Measurements from ENCODE around the gene THOC6.

Gene THOC6

DNA sequence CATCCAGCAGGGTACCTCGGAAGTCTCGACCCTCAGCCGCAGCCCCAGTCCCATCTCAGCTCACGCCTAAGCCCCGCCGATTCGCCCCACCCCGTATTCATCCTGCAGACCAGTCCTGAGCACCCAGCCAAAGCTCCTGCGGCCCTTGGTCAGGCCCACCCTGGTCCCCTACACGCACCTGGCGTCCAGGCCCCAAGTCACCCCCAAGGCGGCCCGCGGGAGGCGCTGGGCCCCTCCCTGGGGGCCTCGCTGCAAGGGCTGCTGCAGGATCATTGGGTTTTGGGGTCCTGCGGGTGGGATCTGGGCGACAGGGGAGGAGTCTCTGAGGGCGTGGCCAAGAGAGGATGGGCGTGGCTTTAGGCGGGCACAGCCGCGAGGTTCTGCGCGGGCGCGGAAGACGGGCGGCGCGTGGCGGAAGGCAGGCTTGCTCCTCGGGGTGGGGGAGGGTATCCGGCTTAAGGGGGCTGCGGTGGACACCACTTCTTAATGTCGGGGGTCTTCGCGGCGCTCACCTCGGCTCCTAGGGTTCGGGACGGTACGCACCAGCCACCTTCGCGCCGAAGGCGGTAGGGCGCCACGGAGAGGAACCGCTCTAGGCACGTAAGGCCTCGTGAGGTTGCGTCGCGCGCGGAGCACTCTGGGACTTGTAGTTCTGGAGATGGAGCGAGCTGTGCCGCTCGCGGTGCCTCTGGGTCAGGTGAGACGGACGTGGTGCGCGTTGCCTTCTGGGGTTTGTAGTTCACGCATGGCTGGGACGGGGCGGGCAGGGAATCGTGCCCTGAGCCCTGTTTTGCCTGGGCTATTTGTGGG is at the start of gene THOC6, which contains the start of gene HCFC1R1:
THOC6 (plus strand) TSS at position 367 of the 810 bp plus-strand sequence; CDS start at position 659, 292 bp downstream.
HCFC1R1 (minus strand) TSS at position 274 of the 810 bp plus-strand sequence; CDS start at position 273, 1 bp downstream.
- peak; percentile 80 for DNase-seq (ENCODE audit: low read depth)

DNA sequence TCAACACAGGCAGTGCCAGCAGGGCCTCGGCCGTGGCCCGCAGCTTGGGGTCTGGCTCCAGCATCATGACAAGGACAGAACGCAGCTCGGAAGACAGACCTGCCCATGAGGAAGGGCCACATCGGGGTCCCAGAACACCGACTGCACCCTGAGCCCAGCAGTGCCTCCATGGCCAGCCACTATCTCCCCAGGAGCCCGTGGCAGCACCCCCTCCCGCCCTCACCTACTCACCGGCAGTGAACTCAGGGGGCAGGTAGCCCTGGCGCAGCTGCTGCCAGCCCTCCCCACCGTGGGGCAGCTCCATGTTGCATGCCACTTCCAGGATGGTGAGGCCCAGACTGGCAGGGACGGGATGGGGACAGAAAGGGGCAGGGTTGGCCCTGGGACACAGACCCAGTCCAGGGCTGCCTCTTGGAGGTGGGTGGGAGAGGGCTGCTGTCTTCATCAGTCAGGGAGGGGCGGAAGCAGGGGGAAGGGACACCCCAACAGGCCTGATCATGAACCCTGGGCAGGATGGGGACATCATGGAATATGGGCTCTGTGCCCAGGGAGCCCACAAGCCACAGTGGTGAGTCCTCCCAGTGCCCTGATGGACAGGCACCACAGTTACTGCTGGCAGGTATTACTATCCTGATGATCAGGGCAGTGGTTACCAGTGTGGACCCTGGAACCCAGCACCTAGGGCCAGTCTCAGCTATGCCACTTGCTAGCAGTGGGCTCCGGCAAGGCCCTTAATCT is 49.3 kb upstream of the THOC6 start:
- DNase-seq (ENCODE audit: low read depth): no peak

DNA sequence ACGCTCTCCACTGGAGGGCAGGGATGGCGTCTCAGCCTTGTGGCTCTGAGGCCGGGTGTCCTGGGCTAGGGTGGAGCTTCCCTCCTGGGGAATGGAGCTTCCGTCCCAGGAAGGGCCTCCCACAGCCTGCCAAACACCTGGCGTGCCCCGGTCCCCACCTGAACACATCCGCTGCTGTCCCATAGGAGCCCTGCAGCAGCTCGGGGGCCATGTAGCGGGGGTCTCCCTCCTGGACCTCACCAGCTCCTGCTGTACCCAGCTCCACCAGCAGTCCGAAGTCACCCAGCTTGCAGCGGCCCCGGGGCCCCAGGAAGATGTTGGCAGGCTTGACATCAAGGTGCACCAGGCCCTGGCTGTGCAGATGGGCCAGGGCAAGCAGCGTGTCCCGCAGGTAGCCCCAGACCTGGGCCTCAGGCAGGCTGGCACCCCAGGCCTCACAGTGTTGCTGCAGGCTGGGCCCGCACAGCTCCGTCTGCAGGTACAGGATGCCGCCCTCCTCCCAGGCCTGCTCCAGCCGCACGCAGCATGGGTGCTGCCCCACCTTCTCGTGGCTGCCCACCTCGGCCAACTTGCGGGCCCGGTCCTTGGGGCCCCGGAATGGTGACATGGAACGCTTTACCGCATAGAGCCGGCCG is 48.6 kb upstream of the THOC6 start:
- DNase-seq (ENCODE audit: low read depth): no peak

DNA sequence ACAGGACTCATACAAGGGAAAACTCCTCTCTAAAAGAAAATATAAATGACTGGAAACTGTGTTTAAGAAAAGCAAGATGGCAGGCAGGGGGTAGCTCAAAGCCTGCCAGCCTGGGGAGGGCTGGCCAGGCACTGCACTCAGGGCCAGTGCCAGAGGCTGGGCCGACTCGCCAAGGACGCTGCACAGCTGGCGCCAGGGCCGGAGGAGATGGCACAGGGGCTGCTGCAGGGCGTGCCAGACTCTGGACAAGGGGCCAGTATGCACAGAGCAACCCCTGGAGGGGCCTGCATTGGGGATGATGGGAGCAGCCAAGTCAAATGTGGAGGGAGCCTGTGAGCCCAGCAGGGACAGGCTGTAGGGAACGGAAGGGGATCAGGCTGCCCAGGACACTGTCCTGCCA is 47.6 kb upstream of the THOC6 start:
- DNase-seq (ENCODE audit: low read depth): no peak

DNA sequence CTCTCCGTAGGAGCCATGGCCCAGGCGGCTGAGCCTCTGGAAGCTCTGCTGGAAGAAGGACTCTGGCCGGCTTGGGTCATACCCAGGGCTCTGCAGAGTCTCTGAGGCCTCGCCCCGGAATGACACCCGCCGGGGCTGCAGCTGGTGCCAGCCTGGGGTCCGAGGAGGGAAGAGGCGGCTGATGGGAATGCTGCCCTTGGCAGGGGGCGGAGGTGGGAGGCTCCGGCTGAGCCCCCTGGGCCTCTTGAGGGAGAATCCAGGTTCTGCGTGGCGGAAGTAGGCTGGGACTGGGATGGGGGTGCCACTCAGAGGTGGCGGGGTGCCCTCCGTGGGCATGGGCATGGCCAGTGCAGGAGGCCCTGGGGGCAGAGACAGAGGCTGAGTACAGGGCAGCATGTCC is 47.2 kb upstream of the THOC6 start:
- no peak for DNase-seq (ENCODE audit: low read depth)

DNA sequence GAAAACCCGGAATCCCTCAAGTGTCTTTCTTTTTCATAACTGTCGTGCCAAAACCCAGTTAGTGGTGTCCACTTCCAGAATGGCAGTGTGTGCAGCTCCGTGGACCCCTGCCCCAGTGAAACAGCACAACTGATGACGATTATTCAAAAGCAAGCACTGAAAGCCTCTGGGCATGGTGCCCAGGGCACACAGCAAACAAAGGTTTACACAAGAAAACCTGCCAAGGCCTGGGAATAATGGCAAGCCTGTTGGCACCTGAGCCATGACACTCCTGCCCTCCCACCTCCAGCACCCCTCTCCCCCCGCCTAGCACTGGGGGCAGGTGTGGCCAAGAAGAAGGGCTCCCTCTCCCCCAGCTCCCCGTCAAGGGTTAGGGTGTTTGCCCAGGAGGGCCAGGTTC is 46.4 kb upstream of the THOC6 start:
- DNase-seq (ENCODE audit: low read depth): no peak

DNA sequence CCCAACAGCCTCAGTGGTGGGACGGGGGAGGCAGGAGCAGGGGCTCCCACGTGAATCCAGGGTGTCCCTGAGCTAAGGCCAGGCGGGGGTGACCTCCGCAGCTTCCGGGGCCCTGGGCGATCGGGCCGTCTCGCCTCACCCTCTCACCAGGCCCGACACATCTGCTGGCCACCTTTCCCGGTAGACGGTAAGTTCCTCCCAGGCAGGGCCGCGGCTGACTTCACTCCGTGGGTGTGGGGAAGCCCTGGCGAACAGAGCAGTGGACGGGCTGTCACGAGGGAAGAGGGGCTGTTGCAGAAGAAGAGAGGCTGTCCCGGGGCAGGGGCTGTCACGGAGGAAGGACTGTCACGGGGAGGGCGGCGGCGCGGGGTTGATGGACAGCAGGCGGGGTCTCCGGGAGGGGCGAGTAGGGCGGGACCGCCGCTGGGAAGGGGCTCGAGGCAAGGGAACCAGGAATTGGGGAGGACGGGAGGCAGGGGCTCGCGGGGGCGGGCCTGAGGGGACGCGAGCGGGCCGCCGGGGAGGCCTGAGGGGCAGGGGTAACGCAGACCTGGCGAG is 44.1 kb upstream of the THOC6 start:
- no peak for DNase-seq (ENCODE audit: low read depth)

DNA sequence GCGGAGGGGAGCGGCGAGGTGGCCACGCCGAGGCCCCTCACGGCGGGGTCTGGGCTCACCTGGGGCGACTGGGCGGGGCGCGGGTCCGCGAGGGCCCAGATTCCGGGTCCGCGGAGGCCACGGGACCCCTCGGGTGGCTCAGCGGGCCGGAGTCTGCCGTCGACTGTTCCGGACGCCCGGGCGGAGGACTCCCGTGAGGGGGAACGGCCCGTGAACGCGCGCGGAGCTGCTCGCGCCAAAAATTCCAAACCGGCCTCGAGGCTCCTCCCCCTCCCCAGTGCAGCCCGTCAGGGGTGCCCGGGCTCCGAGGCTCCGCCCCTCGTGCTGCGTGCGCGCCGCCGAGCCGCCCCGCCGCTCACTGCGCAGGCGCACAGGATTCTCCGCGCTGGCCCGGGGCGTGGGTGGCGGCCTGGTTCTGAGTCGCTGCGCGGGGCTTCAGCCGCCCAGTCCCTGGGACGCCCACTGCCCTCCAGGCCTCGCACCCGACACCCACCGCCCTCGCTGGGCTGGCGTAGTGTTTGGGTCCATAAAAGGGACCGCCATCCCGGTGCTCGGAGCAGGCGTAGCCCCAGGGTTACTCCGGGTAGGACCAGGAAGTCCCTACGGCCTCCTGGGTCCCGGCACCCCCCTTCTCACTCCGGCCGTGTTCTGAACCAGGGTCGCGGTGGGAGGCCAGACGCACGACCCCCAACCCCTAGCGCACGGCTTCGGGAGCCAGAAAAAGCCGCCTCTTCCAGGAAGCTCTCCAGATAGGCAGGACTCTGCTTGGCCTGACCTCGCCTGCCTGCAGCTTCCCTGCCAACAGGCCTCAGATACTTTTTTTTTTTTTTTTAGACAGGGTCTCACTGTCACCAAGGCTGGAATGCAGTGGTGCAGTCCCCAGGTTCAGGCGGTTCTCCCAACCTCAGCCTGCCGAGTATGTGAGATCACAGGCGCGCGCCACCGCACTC is 43.3 kb upstream of the THOC6 start, which contains the start of gene PKMYT1:
PKMYT1 (minus strand) TSS at position 220 of the 950 bp plus-strand sequence. CDS start 789 bp downstream, outside the sequence.
- peak; percentile 37 for DNase-seq (ENCODE audit: low read depth)

DNA sequence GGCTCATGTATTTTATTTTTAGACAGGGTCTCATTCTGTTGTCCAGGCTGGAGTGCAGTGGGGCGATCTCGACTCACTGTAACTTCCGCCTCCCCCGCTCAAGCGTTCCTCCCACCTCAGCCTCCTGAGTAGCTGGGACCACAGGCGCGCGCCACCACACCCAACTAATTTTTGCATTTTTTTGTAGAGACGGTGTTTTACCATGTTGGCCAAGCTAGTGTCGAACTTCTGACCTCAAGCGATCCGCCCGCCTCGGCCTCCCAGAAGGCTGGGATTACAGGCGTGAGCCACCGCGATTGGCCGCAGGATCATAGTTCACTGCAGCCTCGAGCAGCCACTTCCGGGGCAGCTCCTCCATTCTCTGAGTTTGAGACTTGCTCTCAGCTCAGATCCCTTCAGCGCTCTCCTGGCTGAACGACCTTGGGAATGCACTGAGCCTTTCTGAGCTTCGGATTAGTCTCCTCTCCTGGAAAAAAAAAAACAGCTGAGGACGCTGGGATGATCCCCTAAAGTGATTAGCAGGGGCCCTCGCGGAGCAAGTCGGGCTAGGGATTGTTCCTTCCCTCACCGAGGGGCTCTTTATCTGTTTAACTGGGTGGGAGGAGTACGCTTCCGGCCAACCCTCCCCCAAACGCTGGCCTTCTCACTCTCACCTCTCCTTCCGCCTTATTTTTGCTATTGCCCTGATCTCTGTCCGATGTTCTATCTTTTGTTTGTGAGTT is 42.5 kb upstream of the THOC6 start:
- DNase-seq (ENCODE audit: low read depth): no peak

DNA sequence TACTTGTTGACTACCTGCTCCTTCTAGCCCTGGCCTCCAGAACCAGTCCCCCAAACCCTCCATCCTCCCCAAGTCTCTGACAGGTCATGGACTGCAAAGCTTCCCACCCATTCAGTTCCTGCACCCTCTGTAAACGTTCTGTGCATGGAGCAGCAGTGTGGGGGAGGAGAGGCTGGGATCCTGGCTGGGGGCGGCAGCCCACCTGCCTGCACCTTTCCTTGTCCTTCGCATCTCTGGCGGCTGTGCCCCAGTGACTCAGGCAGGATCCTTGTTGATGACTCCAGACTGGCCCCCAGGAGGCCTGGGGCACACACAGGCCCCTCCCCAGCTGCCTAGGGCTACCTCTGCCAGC is 42.0 kb upstream of the THOC6 start:
- no peak for DNase-seq (ENCODE audit: low read depth)

DNA sequence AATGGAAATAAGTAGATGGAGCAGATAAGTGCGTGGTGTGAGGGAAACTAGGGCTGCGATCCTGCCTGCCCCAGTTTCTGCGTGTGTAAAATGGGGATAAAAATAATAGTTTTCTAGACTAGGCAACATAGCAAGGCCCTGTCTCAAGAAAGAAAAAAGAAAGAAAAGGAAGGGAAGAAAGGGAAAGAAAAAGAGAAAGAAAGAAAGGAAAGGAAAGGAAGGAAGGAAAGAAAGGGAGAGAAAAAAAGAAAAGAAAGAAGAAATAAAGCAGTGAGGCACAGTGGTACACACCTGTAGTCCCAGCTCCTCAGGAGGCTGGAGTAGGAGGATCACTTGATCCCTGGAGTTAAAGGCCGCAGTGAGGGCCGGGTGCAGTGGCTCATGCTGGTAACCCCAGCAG is 41.4 kb upstream of the THOC6 start:
- no peak for DNase-seq (ENCODE audit: low read depth)

DNA sequence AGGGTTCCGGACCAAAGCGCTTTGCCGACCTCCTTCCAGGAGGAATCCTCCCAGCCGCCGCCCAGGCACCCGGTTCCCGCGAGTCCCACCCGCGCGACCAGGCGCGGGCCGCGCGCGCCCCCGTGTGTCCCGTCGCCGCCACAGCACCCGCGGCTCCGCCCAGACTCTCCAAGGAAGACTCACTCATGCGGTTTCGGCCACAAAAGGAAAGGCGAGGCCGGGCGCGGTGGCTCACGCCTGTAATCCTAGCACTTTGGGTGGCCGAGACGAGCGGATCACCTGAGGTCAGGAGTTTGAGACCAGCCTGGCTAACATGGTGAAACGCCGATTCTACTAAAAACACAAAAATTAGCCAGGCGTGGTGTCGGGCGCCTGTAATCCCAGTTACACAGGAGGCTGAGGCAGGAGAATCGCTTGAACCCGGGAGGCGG is 40.1 kb upstream of the THOC6 start:
- peak; percentile 27 for DNase-seq (ENCODE audit: low read depth)

DNA sequence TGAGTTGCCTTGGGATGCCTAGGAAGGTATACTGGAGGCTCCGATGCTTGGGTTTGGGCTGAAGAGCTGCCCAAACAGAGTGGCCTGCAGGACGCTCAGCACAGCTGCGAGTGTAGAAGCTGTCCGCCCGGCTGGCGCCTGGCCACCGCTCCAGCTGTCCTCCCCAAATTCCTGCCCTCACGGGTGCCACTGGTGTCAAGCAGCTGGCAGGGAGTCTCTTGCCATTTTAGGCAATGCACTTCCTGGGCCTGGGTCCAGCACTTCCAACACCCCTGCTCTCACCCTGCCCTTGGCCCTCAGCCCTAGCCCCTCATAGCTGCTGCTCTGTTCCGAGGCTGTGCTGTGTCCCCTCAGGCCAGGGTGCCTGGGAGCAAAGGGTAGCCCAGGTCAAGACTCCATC is 38.4 kb upstream of the THOC6 start:
- DNase-seq (ENCODE audit: low read depth): no peak

DNA sequence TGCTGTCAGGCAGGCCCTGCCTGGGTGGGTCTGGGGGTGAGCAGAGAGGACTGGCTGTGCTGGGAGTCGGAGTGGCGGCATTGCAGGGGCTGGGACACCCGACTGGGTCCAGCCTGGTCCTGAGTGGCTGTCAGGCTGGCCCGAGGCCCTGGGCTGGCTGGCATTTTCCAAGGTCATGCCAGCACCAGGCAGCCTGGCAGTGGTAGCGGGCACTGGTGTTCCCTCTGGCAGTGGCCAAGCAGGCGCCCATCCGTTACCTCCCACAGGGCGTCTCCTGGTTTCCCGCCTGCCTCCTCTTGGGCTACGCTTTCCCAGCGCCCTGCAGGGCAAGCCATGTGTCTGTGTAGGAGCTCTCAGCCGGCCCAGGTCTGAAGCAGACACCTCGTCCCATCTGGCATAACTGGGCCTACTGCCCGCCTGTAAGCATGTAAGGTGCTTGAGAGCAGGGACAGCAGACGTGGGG is 37.9 kb upstream of the THOC6 start:
- no peak for DNase-seq (ENCODE audit: low read depth)

DNA sequence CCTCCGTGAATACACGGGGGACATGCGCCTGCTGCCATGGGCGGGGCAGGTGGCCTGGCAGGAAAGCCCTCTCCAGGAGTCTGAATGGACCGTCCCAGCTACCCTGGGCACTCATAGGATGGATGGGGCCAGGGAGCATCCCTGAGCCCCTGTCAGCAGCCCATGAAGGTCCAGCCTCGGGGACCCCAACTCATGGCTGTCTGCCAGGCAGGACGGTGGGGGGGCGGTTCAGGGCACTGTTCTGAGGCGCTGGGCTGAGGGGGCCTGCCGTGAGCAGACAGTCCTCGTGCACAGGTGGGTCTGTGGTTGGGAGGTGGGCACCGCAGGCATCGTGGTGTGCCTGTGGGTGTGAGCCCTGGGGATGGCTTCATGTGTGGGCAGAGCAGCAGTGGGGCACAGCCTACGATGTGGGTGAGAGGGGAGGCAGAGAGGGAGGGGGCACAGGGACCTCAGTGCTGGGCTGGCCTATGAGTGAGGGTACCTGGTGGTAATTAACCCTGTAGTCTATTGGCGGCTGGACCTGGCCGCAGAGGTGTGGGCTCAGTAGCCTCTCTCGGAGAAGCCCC is 37.1 kb upstream of the THOC6 start:
- DNase-seq (ENCODE audit: low read depth): no peak

DNA sequence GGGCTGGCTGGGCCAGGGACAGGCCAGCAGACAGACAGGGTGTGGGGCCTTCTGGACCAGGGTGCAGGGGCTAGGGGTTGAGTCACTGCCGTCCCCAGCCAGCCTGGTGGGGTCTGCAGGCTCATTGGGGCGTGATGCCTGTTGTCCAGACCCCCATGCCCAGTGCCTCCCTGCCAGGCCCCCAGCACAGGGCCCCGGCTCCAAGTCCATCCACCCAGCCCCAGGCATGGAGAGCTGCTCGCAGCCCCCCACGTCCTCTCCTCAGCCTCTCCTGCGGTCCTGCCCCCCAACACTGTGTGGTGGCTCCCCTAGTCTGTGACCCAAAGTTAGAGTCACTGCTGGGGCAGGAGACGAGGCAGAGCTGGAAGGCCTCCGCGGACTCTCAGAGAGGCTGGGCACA is 36.5 kb upstream of the THOC6 start:
- DNase-seq (ENCODE audit: low read depth): no peak

DNA sequence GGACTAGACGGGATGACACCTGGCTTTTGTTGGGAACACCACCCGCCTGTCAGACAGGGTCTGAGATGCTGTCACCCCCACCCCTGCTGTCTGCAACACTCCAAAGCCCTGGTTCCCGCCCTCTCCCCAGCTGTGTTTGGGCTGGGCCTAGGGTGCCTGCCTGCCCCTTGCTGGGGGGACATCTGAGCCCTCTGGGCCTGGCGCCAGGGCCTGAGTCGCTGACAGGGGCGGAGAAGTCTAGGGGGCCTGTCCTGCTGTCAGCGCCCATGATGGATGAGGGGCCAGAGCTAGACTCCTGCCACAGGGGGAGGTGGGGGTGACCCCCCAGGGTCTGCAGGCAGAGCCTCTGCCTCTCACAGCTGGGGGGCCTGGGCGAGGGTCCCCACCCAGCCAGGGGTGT is 36.0 kb upstream of the THOC6 start:
- no peak for DNase-seq (ENCODE audit: low read depth)

DNA sequence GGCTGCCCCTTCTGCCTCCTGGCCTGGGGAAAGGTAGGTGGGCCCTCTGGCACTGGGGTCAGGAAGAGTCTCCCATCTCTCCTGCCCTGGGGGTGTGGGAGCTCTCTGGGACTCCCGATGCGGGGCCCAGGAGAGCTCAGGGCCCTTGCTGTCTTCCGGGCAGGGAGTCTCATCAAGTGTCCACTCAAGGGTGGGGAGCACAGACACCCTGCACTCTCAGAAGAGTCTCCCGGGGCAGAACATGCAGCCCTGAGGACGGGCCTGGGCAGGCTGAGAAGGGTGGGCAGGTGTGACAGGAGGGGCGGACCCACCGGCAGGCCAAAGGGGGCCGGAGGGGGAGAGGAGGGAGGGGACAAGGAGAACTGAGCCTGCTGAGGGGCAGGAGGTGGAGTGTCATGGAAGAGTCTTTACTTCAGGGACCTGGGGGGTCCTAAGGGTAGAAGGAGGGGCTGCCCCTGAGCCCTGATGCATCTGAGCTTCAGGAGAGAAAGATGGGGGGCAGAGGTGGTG is 35.2 kb upstream of the THOC6 start:
- no peak for DNase-seq (ENCODE audit: low read depth)

DNA sequence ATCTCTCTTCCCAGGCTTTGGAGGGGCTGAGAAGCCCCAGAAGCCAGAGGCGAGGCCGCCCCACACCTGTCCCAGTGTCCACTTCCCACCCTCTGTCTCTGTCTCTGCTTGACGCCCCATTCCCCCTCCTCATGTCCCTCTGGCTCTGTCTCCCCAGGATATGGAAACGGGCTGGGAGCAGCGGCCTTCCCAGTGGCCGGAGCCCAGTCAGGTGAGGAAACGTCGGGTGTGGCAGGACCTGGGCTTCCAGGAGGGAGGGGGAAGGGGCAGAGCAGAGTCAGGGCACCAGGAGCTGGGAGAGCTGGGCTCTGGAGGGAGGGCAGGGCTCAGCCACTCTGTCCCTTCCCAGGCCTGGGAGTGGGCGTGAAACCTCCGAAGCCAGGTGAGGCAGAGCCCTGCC is 32.9 kb upstream of the THOC6 start:
- DNase-seq (ENCODE audit: low read depth): no peak

Data from GM04503 (cell line).